Midbrain (tissue), 1 donor: Measurements from ENCODE around the gene ZC3H8.
A peak's percentile ranks its signal among the peaks of the same experiment; 100 is the strongest.
"Not testable (repeated sequence)": the region's sequence is repeated elsewhere in the genome, so short reads cannot be mapped to it uniquely, and the experiment has no call there.

Experiments
- DNase-seq: peaks from one replicate; lab custom pipeline; 2025; lab: John Stamatoyannopoulos, UW

The ZC3H8 gene

GRCh38 chr2:112254466-112255240 lies at the start of gene ZC3H8:
ZC3H8 (minus strand) TSS chr2:112255042; CDS start chr2:112254981, 61 bp downstream.
- DNase-seq: peak; percentile 91

- DNase-seq: no peak
These were observed 49.6 kb upstream of the ZC3H8 start for GRCh38 chr2:112304298-112304941.

DNA sequence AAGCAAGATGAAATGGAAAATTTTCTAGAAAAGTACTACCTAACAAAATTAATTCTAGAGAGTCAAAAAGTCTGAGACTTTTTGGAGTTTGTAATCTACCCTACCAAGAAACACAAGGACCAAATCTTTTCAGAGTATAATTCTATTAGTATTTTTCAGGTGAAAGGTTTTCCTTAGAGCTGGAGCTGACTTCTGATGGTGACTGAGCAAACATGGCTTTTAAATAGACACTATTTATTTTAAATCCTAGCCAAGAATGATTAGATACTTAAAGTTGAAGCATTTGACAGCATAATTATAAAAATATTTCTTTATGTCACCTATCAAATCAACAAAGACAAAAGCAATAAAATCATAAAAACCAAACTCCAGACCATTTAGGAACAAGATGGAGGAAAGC lies 47.1 kb upstream of the ZC3H8 start:
- DNase-seq: no peak

DNA sequence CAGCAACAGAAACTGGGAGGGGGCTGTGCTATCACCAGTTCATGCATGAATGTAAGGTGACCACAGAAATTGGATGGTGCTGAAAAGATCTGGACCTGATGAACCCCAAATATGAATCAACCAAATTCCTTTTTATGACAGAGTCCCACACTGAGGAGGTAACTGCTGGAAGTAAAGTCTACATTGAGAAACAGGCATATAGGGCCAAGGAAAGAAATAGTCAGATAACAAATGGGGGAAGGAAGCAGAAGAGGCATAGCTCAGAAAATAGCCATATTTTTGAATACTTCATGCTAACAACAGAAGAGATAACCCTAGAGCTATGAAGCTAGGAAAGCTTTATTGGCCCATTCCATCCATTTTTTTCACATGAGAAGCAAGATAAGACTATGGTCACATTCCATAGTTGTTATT lies 46.3 kb upstream of the ZC3H8 start:
- DNase-seq: no peak

GRCh38 chr2:112296407-112296806 lies 41.6 kb upstream of the ZC3H8 start:
- DNase-seq: no peak

- no peak for DNase-seq
These were observed 40.7 kb upstream of the ZC3H8 start for GRCh38 chr2:112295407-112296078.

DNA sequence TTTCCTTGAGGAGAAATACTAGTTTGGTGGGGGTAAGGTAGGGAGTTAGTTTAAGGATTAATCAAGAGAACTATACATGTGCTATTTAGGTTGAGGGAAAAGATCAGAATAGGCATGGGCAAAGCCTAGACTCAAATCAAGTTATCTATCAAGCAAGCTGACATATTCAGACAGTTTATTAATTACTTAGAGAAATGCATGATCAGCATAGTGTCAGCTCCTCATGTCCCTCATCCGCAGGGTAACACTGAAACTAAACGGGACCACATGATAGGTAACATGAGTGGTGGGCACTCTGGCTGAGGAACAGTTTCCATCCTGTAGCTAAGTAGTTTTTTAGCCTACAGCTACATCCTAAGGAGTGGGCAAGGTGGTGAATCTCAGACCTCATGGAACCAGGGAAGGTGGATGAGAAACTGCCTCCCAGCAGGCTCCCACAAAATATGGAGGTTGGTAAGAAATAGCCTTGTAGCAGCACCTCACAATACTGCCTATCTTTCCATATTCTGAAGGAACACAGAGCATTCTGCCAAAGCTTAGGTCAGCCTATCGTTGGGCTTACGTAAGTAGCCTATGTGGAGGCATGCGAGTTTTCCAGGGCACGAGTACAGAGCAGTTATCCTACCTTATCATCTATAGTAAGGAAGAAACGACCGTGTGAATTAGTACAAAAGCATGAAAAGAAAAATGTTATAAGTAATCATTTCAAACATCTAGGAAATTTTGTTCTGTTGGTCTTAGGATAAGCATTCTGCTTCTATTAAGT lies 39.0 kb upstream of the ZC3H8 start:
- DNase-seq: no peak

- DNase-seq: no peak
These were observed 35.8 kb upstream of the ZC3H8 start for GRCh38 chr2:112290648-112291047.

GRCh38 chr2:112290088-112290487 lies 35.2 kb upstream of the ZC3H8 start:
- no peak for DNase-seq

DNA sequence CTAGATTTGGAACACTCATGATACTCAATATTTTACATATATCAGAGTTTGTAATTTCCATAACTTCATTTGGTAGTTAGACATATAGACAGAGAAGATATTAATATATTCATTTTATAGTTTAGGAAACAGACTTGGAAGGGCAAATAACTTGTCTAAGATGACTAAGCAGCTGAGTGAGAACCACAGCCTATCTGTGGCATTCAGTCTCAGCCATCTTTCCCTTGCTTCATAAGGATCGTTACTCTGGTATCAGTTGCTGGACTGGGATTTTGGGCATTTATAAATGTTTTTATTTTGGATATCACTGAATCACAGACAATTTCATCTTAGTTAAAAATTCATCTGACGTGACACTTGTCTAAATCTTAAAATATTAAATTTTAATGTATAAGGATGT lies 28.7 kb upstream of the ZC3H8 start:
- DNase-seq: not testable (repeated sequence)

- not testable (repeated sequence) for DNase-seq
These were observed 27.2 kb upstream of the ZC3H8 start for GRCh38 chr2:112282066-112282465.

DNA sequence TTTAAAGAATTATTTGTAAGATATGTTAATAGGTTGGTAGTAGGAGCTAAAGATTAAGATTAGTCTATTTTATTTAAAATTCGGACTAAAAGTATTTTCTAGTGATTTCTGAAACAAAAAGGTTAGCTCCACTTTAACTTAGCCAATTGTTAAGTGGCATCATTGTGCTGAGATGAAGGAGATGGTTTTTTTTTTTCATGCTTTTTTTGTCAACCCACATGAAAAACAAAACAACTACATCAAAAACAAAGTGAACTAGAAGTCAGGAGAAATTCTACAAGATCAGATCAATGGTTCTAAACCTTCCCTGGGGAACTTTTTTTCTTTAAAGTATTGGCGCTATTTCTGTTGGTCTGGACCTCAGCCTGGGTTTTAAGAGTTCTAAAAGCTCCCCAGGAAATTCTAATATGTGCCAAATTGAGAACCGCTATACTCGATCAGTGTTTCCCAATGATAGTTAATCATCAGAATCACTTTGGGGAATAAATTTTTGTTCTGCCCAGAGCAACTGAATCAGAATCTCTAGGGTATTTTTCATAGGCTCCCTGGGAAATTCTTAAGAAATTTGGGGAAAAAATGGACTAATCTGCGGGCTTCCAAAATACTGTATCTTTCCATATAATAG lies 22.9 kb upstream of the ZC3H8 start:
- no peak for DNase-seq

- no peak for DNase-seq
These were observed 22.1 kb upstream of the ZC3H8 start for GRCh38 chr2:112276954-112277353.

DNA sequence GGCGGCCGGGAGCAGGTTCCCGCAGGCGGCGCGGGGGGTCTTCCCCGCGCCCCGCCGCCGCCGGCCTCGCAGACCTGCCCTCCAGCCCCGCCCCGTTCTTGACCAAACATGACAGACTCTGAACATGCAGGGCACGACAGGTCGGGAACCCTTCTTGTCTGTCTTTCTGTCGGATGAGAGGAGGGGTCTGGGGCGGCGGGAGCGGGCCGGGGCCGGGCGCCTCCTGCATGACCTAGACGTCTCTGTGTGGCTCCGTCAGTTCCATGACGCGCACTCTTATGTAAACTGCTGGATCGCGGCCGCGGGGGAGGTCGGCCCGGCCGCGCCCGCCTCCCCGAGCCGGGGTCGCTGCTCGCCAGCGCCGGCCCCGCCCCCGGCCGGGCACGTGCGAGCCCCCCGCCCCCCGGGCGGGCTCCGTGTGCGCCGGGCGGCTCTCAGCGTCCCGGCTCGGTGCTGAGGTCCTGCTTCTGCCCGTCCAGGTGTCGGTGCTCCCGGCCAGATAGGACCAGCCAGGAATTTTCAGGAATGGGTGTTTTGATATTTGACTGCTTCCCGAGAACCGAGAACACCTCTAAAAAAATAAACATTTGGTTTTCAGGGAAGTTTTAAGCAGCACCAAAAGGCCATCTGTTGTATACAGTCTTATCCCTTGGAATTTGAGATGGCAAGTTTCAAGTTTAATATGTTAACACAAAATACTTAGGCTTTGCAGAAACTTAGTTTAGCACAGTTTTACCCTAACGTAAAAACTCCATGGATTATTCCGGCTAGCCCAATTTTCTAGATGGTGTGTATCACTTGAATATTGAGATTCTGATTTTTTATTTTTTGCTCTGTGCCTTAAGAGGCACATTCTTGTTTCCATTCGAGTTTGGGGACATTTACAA lies 21.3 kb upstream of the ZC3H8 start:
- peak; percentile 76 for DNase-seq

DNA sequence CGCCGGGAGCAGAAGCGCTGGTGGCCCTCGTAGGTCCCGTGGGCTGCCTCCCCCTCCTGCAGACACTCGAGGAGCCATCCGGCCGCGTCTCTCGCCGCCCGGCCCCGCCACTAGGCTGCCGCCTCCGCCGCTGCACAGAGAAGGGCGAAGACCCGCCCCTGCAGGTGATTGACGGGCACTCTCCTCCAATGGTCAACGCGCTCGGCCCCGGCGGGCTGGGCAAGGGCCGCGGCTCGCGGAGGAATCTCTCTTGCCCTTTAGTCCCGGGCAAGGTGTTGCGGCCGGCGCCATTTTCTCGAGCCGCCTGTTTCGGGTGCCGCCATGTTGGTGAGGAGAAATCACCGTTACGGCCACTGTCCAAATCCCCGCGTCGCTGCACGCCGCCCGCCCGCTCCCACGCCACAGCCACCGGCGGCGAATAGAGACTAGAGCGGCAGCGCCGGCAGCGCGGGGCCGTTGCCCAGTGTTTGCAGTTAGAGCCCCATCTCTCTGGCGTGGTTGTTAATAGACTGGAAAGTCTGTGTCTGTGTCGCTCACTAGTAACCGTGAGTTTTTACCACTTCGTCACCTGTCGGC lies 20.6 kb upstream of the ZC3H8 start, which contains the start of gene ZC3H6:
TSS of gene ZC3H6 (plus strand) at position 287 of the 576 bp plus-strand sequence. CDS start 398 bp downstream, outside the sequence.
- DNase-seq: peak; percentile 99

- no peak for DNase-seq
These were observed 18.5 kb upstream of the ZC3H8 start for GRCh38 chr2:112273349-112273748.

- DNase-seq: no peak
These were observed 17.8 kb upstream of the ZC3H8 start for GRCh38 chr2:112272669-112273068.

GRCh38 chr2:112268547-112268946 lies 13.7 kb upstream of the ZC3H8 start:
- DNase-seq: no peak

DNA sequence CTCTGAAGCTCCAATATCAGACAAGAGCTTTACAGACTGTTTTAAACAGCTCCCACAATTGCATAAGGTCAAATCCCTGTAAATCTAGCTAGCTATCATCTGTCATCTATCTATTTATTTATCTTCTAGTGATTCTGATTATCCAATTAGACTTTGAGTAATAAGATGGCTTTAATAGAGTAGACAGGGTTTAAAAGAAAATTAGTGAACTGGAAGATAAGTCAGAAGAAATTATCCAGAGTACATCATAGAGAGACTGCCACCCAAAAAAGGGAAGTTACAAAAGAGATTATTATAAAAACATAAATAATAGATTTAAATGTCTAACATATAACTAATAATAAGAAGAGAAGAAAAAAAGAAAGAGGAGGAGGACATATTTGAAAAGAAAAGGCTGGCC lies 8.0 kb upstream of the ZC3H8 start:
- no peak for DNase-seq

DNA sequence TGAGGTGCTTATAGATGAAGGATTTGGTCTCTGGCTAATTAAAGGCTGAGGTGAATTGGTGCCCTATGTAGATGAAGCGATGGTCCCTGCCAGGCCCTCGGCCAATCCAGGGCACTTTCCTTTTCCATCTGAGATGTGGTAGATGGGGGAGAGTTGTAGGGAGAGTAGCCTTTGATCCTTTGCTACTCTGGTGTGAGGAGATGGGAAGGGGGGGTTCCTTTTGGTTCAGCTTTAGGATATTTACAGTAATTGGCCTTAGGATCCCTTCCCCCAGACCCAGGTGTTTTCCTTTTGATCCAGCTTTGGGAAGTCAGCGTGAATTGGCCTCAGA lies 5.4 kb upstream of the ZC3H8 start:
- no peak for DNase-seq
